Mesenchymal stem cell (in vitro differentiated cells and primary cell): Measurements from ENCODE around the gene THBS1.

Experiments
- DNase-seq: peaks from one replicate; pipeline ENCODE4 v3.0.0-alpha.2; 2013
- H2AFZ ChIP-seq: one replicate; pipeline ENCODE4 v1.6.1; 2013; ENCODE audit warnings: low read depth, mild to moderate bottlenecking, control low read depth, inconsistent platforms, low read length, moderate library complexity
- H2AK5ac ChIP-seq: 2 replicates; pipeline ENCODE4 v1.6.1; 2013; ENCODE audit warnings: low read length, moderate library complexity, mild to moderate bottlenecking, inconsistent platforms; ENCODE audit not compliant: severe bottlenecking
- H2BK120ac ChIP-seq: one replicate; pipeline ENCODE4 v1.6.1; 2013; ENCODE audit warnings: low read depth, mild to moderate bottlenecking, inconsistent platforms, low read length, moderate library complexity
- H2BK12ac ChIP-seq, 2 experiments: one replicate each; pipeline ENCODE4 v1.6.1; 2013; ENCODE audit warnings: inconsistent platforms in 2 of 2, low read length in 2 of 2, mild to moderate bottlenecking in 2 of 2, moderate library complexity in 2 of 2, control low read depth in 1 of 2
- H2BK15ac ChIP-seq: one replicate; pipeline ENCODE4 v1.6.1; 2013; ENCODE audit warnings: mild to moderate bottlenecking, low read depth, inconsistent platforms; ENCODE audit not compliant: poor library complexity, severe bottlenecking
- H2BK5ac ChIP-seq: 2 replicates; pipeline ENCODE4 v1.6.1; 2013; ENCODE audit warnings: low read depth, mild to moderate bottlenecking, low read length, control low read depth, inconsistent platforms; ENCODE audit not compliant: poor library complexity, severe bottlenecking
- H3K14ac ChIP-seq, 2 experiments: one replicate each; pipeline ENCODE4 v1.6.1; 2013; ENCODE audit warnings: inconsistent platforms in 2 of 2, low read length in 2 of 2, control low read depth in 1 of 2, mild to moderate bottlenecking in 1 of 2, moderate library complexity in 1 of 2
- H3K18ac ChIP-seq, 2 experiments: one replicate each; pipeline ENCODE4 v1.6.1; 2013; ENCODE audit warnings: inconsistent platforms in 2 of 2, low read length in 2 of 2, control low read depth in 1 of 2, low read depth in 1 of 2, mild to moderate bottlenecking in 1 of 2
- H3K23ac ChIP-seq, 2 experiments: one replicate each; pipeline ENCODE4 v1.6.1; 2013; ENCODE audit warnings: inconsistent platforms in 2 of 2, low read length in 2 of 2, mild to moderate bottlenecking in 2 of 2, moderate library complexity in 2 of 2, control low read depth in 1 of 2
- H3K27ac ChIP-seq: 2 replicates; pipeline ENCODE4 v1.5.1; 2013; ENCODE audit warnings: mild to moderate bottlenecking, moderate library complexity, low read length, control low read depth, inconsistent platforms; ENCODE audit not compliant: poor library complexity, severe bottlenecking
- H3K27me3 ChIP-seq, 2 experiments: 2 replicates each; pipeline versions ENCODE4 v1.6.1 to v1.7.0; 2013; ENCODE audit warnings: low read length in 2 of 2, mild to moderate bottlenecking in 2 of 2, moderate library complexity in 2 of 2, control low read depth in 1 of 2, inconsistent platforms in 1 of 2; ENCODE audit not compliant: control insufficient read depth in 1 of 2, insufficient read depth in 1 of 2
- H3K36me3 ChIP-seq, 2 experiments: 2 replicates each; pipeline versions ENCODE4 v1.6.1 to v1.7.0; 2013; ENCODE audit warnings: low read length in 2 of 2, control low read depth in 1 of 2, inconsistent platforms in 1 of 2, low read depth in 1 of 2, mild to moderate bottlenecking in 1 of 2; ENCODE audit not compliant: insufficient read depth in 2 of 2, control insufficient read depth in 1 of 2
- H3K4ac ChIP-seq, 2 experiments: one replicate each; pipeline ENCODE4 v1.6.1; 2013; ENCODE audit warnings: inconsistent platforms in 2 of 2, low read length in 2 of 2, mild to moderate bottlenecking in 2 of 2, moderate library complexity in 2 of 2, control low read depth in 1 of 2, low read depth in 1 of 2
- H3K4me1 ChIP-seq: 2 replicates; pipeline ENCODE4 v1.6.1; 2013; ENCODE audit warnings: low read depth, low read length, control low read depth; ENCODE audit not compliant: control insufficient read depth, insufficient read depth
- H3K4me2 ChIP-seq: 2 replicates; pipeline ENCODE4 v1.6.1; 2013; ENCODE audit warnings: low read length, mild to moderate bottlenecking, inconsistent platforms; ENCODE audit not compliant: poor library complexity, severe bottlenecking
- H3K4me3 ChIP-seq, 2 experiments: 2 replicates each; pipeline versions ENCODE4 v1.5.1 to v1.7.0; 2013; ENCODE audit warnings: low read length in 2 of 2, mild to moderate bottlenecking in 2 of 2, control low read depth in 1 of 2, low read depth in 1 of 2; ENCODE audit not compliant: insufficient read depth in 1 of 2
- H3K79me1 ChIP-seq: replicated peaks from 2 replicates; pipeline ENCODE4 v1.6.1; 2013; ENCODE audit warnings: mild to moderate bottlenecking, control low read depth, low read length, inconsistent platforms; ENCODE audit not compliant: poor library complexity, severe bottlenecking
- H3K9ac ChIP-seq: 2 replicates; pipeline ENCODE4 v1.7.0; 2013; ENCODE audit warnings: mild to moderate bottlenecking, low read length, moderate library complexity
- H3K9me3 ChIP-seq: 2 replicates; pipeline ENCODE4 v1.7.0; 2013; ENCODE audit warnings: mild to moderate bottlenecking, low read length; ENCODE audit not compliant: control insufficient read depth
- H4K8ac ChIP-seq: one replicate; pipeline ENCODE4 v1.6.1; 2013; ENCODE audit warnings: inconsistent platforms, mild to moderate bottlenecking, low read length, moderate library complexity
- H4K91ac ChIP-seq: one replicate; pipeline ENCODE4 v1.6.1; 2013; ENCODE audit warnings: mild to moderate bottlenecking, low read length, inconsistent platforms
- WGBS: methylation state at CpG from one replicate; pipeline ENCODE4 v1.1.7; 2013; ENCODE audit warnings: mixed read lengths; 5-methylcytosine and 5-hydroxymethylcytosine counted together

The THBS1 gene

DNA sequence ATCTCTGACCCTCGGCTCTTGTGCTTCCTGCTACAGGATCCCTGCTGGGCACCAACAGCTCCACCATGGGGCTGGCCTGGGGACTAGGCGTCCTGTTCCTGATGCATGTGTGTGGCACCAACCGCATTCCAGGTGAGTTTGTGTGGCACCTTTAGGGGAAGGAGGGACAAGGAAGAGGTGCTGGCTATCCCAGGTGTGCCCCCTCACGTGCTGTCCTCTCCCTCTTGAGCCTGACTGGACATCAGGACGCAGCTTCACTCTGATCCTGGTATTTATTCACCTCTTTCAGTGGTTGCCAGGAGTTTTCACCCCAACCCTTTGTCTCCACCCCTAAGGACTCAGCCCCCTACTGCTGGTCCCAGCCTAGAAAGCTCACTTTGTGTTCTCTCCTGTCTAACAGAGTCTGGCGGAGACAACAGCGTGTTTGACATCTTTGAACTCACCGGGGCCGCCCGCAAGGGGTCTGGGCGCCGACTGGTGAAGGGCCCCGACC is 960 bp downstream of the THBS1 start:
- Histone ChIP-seq H3K9ac (peak overlapping the region; percentile 92), H3K36me3 (peaks cover 29 to 46% of the 10 kb centered on the region in 2 experiments), H3K27ac (peak overlapping the region; percentile 92), H2AK5ac (no peak overlapping the region), H2BK15ac (no peak overlapping the region), H3K4me2 (peak overlapping the region; percentile 67), H4K8ac (peak overlapping the region; percentile 19), H3K79me1 (no peaks in the 10 kb centered on the region), H3K18ac (peak overlapping the region; percentile 75 to 76), H4K91ac (no peak overlapping the region), H3K23ac (no peak overlapping the region), H3K14ac (peak overlapping the region in 1 of 2 experiments; percentile 8), H2BK5ac (no peak overlapping the region), H2BK12ac (peak overlapping the region in 1 of 2 experiments; percentile 3), H2AFZ (no peak overlapping the region), H3K4me1 (peaks cover 12% of the 10 kb centered on the region), H3K9me3 (no peaks in the 10 kb centered on the region), H3K4ac (no peak overlapping the region), H3K27me3 (no peaks in the 10 kb centered on the region), H2BK120ac (no peak overlapping the region), H3K4me3 (peak overlapping the region; percentile 85 to 88)
- peak; percentile 64 for DNase-seq
- WGBS, result 61% methylated on average over 13 of the region's 13 CpGs

DNA sequence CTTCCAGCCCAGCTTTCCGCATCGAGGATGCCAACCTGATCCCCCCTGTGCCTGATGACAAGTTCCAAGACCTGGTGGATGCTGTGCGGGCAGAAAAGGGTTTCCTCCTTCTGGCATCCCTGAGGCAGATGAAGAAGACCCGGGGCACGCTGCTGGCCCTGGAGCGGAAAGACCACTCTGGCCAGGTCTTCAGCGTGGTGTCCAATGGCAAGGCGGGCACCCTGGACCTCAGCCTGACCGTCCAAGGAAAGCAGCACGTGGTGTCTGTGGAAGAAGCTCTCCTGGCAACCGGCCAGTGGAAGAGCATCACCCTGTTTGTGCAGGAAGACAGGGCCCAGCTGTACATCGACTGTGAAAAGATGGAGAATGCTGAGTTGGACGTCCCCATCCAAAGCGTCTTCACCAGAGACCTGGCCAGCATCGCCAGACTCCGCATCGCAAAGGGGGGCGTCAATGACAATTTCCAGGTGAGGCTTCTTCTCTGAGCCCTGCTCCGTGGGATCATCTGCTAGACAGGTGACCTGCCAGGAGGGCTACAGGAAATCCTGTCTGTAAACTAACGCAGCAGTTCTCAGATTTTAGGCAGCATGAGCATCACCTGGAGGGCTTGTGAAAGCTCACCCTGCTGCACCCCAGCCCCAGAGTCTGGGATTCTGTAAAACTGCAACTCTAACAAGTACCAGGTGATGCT is 1.6 kb downstream of the THBS1 start:
- Histone ChIP-seq H3K23ac (no peak overlapping the region), H3K4ac (no peak overlapping the region), H3K79me1 (no peaks in the 10 kb centered on the region), H2BK15ac (no peak overlapping the region), H4K91ac (no peak overlapping the region), H3K4me2 (peak overlapping the region; percentile 67), H3K9ac (peak overlapping the region; percentile 92), H2AK5ac (no peak overlapping the region), H3K27ac (peak overlapping the region; percentile 92), H2BK12ac (no peak overlapping the region), H3K4me3 (peak overlapping the region; percentile 85 to 88), H4K8ac (no peak overlapping the region), H3K9me3 (no peaks in the 10 kb centered on the region), H3K4me1 (peaks cover 15% of the 10 kb centered on the region), H2BK5ac (no peak overlapping the region), H2AFZ (no peak overlapping the region), H2BK120ac (no peak overlapping the region), H3K36me3 (peaks cover 34 to 52% of the 10 kb centered on the region in 2 experiments), H3K27me3 (no peaks in the 10 kb centered on the region), H3K14ac (peak overlapping the region in 1 of 2 experiments; percentile 13), H3K18ac (peak overlapping the region in 1 of 2 experiments; percentile 31)
- WGBS, result 70% methylated on average over 20 of the region's 20 CpGs
- DNase-seq, result peak; percentile 41

DNA sequence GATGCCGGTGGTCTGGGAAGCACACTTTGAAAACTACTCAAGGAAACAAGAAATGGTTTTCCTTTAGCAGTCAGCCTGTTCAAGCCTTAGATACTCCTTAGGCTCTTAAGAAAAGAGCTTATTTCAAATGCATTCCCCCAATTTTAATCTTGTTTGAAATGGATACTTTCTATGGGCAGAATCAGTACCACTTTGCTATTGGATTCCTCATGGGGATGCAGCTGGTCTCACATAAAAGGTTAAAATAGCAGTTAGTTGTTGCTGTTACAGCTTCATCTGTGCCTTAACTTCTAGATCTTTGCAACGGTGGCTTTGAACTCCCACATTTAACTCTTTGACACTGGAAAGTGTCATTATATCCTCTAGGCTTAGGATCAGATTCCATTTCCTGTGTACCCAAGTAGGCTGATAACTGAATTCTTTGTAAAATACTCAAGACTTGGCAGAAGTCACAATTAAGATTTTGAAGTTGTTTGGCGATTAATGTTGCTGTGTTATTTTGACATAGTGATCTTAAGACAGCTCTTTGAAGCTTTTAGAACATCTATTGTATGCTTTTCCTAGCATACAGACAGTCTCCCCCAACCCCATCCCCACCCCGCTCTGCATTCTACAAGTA is 2.2 kb downstream of the THBS1 start:
- 54% methylated on average over 3 of the region's 4 CpGs for WGBS

DNA sequence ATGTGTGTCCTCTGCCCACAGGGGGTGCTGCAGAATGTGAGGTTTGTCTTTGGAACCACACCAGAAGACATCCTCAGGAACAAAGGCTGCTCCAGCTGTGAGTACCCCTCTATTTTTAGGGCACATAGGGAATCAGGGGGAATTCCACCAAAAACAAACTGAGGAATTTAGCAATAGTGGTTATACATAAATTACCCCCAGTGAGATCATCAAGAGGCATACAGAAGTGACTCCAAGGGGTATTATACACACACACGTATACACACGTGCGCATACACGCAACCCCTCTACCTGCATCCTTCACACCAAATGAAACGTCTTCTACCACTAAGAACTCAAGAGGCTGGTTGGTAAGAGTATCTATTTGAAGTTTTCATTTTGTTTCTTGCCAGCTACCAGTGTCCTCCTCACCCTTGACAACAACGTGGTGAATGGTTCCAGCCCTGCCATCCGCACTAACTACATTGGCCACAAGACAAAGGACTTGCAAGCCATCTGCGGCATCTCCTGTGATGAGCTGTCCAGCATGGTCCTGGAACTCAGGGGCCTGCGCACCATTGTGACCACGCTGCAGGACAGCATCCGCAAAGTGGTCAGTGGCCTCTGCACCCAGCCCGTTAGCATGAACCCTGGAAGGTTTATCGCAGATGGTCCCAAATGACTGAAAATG is 2.9 kb downstream of the THBS1 start:
- H3K9me3 ChIP-seq, result no peaks in the 10 kb centered on the region
- H2BK5ac ChIP-seq, result no peak overlapping the region
- 90% methylated on average over 8 of the region's 13 CpGs for whole genome bisulfite sequencing
- no peak overlapping the region for H2AK5ac ChIP-seq
- H3K4ac ChIP-seq, result no peak overlapping the region
- H3K23ac ChIP-seq, result no peak overlapping the region
- H3K4me2 ChIP-seq, result peak overlapping the region; percentile 34
- peak; percentile 62 for DNase-seq
- H2BK12ac ChIP-seq, result no peak overlapping the region
- H3K9ac ChIP-seq, result peak overlapping the region; percentile 61
- H4K91ac ChIP-seq, result no peak overlapping the region
- H3K36me3 ChIP-seq, result peaks cover 45 to 65% of the 10 kb centered on the region in 2 experiments
- H3K4me3 ChIP-seq, result peak overlapping the region; percentile 51 to 88
- H3K18ac ChIP-seq, result peak overlapping the region in 1 of 2 experiments; percentile 61
- no peak overlapping the region for H2BK15ac ChIP-seq
- no peak overlapping the region for H2AFZ ChIP-seq
- peak overlapping the region; percentile 31 for H3K27ac ChIP-seq
- no peaks in the 10 kb centered on the region for H3K79me1 ChIP-seq
- H4K8ac ChIP-seq, result no peak overlapping the region
- H3K27me3 ChIP-seq, result no peaks in the 10 kb centered on the region
- no peak overlapping the region for H2BK120ac ChIP-seq
- peak overlapping the region in 1 of 2 experiments; percentile 73 for H3K14ac ChIP-seq
- peaks cover 20% of the 10 kb centered on the region for H3K4me1 ChIP-seq

More for the DNA sequence above, 2.2 kb downstream of the THBS1 start:
- DNase-seq, result no peak
- peaks cover 38 to 59% of the 10 kb centered on the region in 2 experiments for H3K36me3 ChIP-seq
- no peaks in the 10 kb centered on the region for H3K79me1 ChIP-seq
- H3K4me2 ChIP-seq, result peak overlapping the region; percentile 67
- no peak overlapping the region for H2BK120ac ChIP-seq
- peak overlapping the region; percentile 92 for H3K9ac ChIP-seq
- no peak overlapping the region for H3K4ac ChIP-seq
- no peak overlapping the region for H2AFZ ChIP-seq
- no peak overlapping the region for H3K18ac ChIP-seq
- peaks cover 17% of the 10 kb centered on the region for H3K4me1 ChIP-seq
- H3K23ac ChIP-seq, result no peak overlapping the region
- peak overlapping the region; percentile 85 to 88 for H3K4me3 ChIP-seq
- H2BK15ac ChIP-seq, result no peak overlapping the region
- H2AK5ac ChIP-seq, result no peak overlapping the region
- H2BK12ac ChIP-seq, result no peak overlapping the region
- H3K27me3 ChIP-seq, result no peaks in the 10 kb centered on the region
- no peak overlapping the region for H4K8ac ChIP-seq
- H3K27ac ChIP-seq, result peak overlapping the region; percentile 52
- H3K9me3 ChIP-seq, result no peaks in the 10 kb centered on the region
- no peak overlapping the region for H4K91ac ChIP-seq
- no peak overlapping the region for H3K14ac ChIP-seq
- H2BK5ac ChIP-seq, result no peak overlapping the region
